Astrocyte (in vitro differentiated cells and primary cell): ENCODE measurements around the gene OGFOD3. TPM values are rescaled to one million over a fixed set of nuclear protein-coding genes. Genes with fewer than 3 reads are reported as not detected.
"Not testable (repeated sequence)": the region's sequence is repeated elsewhere in the genome, so short reads cannot be mapped to it uniquely, and the experiment has no call there.

Experiments
- DNase-seq: peaks from one replicate; pipeline ENCODE4 v3.0.0-alpha.2; 2010; ENCODE audit warnings: low read depth
- FAIRE-seq: peaks from 2 replicates; lab custom pipeline; 2011; peaks lifted over from hg19 to GRCh38; lab: Jason Lieb, UNC
- H2AFZ ChIP-seq: 2 replicates; pipeline ENCODE4 v1.6.0; 2012; ENCODE audit warnings: low read depth, low read length, inconsistent platforms
- H3K27ac ChIP-seq: 2 replicates; pipeline ENCODE4 v1.5.1; 2011; ENCODE audit warnings: low read depth, low read length, inconsistent platforms
- H3K27me3 ChIP-seq: 2 replicates; pipeline ENCODE4 v1.6.0; 2011; ENCODE audit warnings: low read length, inconsistent platforms; ENCODE audit not compliant: insufficient read depth
- H3K36me3 ChIP-seq: 2 replicates; pipeline ENCODE4 v1.5.1; 2011; ENCODE audit warnings: low read length, inconsistent platforms; ENCODE audit not compliant: insufficient read depth
- H3K4me1 ChIP-seq: 2 replicates; pipeline ENCODE4 v1.5.1; 2011; ENCODE audit warnings: low read length, inconsistent platforms; ENCODE audit not compliant: insufficient read depth
- H3K4me2 ChIP-seq: 2 replicates; pipeline ENCODE4 v1.6.0; 2012; ENCODE audit warnings: low read length, inconsistent platforms
- H3K4me3 ChIP-seq: 2 replicates; pipeline ENCODE4 v1.5.1; 2011; ENCODE audit warnings: low read depth, mild to moderate bottlenecking, low read length, inconsistent platforms; ENCODE audit not compliant: insufficient read depth
- H3K79me2 ChIP-seq: 2 replicates; pipeline ENCODE4 v1.6.0; 2012; ENCODE audit warnings: mild to moderate bottlenecking, low read length, inconsistent platforms; ENCODE audit not compliant: insufficient read depth
- H3K9ac ChIP-seq: 2 replicates; pipeline ENCODE4 v1.6.0; 2012; ENCODE audit warnings: mild to moderate bottlenecking, low read length, inconsistent platforms
- H3K9me3 ChIP-seq: 2 replicates; pipeline ENCODE4 v1.5.1; 2012; ENCODE audit warnings: low read depth, mild to moderate bottlenecking, low read length, inconsistent platforms; ENCODE audit not compliant: insufficient read depth
- H4K20me1 ChIP-seq: 2 replicates; pipeline ENCODE4 v1.6.0; 2012; ENCODE audit warnings: low read length, inconsistent platforms; ENCODE audit not compliant: insufficient read depth
- H3K27ac Mint-ChIP-seq: one replicate; pipeline ENCODE4 v1.8.0; 2021; ENCODE audit warnings: mild to moderate bottlenecking, mixed read lengths; ENCODE audit not compliant: unreplicated experiment
- H3K27me3 Mint-ChIP-seq: one replicate; pipeline ENCODE4 v1.8.0; 2021; ENCODE audit warnings: low read depth, mixed read lengths; ENCODE audit not compliant: unreplicated experiment
- H3K36me3 Mint-ChIP-seq: one replicate; pipeline ENCODE4 v1.8.0; 2021; ENCODE audit warnings: low read depth, mixed read lengths; ENCODE audit not compliant: unreplicated experiment
- H3K4me1 Mint-ChIP-seq: one replicate; pipeline ENCODE4 v1.8.0; 2021; ENCODE audit warnings: low read depth, mixed read lengths; ENCODE audit not compliant: unreplicated experiment
- H3K4me3 Mint-ChIP-seq: one replicate; pipeline ENCODE4 v1.8.0; 2021; ENCODE audit warnings: mild to moderate bottlenecking, moderate library complexity, mixed read lengths; ENCODE audit not compliant: unreplicated experiment
- H3K9me3 Mint-ChIP-seq: one replicate; pipeline ENCODE4 v1.8.0; 2021; ENCODE audit warnings: mild to moderate bottlenecking, mixed read lengths; ENCODE audit not compliant: unreplicated experiment
- EZH2 ChIP-seq: IDR thresholded peaks from 2 replicates; pipeline ENCODE4 v1.6.1; 2012; ENCODE audit warnings: mild to moderate bottlenecking, low read length, inconsistent platforms; ENCODE audit not compliant: insufficient read depth
- total RNA-seq: library from RNA; stranded (reverse); gene quantifications from 2 replicates; pipeline ENCODE4 v1.2.1, GENCODE V29; 2021
- TF ChIP-seq, protein P1 (sequence below): IDR thresholded peaks from 2 replicates; pipeline ENCODE4 v1.5.1; 2011; ENCODE audit warnings: low read depth, mild to moderate bottlenecking, inconsistent platforms, low read length, moderate library complexity; ENCODE audit not compliant: insufficient read depth

The OGFOD3 gene
- total RNA-seq, 1 donor from 2014 or later = 20.9 TPM

DNA sequence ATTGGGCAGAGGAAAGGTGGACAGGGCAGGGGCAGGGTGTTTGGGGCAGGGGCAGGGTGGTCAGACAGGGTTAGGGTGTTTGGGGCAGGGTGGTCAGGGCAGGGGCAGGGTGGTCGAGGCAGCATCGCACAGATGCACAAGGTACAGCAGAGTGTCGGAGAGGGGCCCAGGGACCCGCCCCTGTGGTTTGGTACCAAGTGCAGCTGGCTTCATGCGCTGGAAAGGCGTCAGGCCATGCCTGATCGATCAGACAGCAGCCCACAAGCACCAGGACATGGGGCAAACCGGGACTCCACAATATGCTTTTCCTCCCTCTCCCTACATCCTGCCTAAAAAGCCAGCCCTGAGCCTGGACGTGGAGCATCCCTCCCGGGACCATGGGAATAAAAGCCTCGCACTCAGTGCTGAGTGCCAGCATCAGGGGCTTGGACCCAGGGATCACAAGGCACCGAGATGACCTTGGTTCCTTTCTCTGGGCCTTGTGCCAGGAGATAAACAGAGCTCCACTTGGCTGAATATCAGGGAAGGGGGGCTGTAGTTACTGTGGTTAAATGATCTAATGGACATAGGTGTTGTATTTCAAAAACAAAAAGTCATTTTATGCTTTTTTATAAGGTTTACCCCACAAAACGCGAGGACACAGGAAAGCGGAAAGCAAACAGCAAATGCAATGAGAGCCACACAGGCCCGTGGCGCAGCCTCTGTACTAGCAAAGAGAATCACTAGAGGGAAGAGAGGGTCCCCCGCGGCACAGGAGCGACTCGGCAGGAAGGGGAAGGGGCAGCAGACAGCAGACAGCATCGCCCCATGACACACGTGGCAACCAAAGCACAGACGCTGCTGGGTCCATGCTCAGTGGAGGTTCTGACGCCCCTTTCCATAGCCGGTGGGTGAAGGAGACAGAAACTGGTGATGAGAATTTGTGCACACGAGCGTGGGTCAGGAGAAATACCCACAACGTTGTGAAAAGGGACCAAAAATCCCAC is 5.6 kb downstream of the OGFOD3 start:
- peak overlapping the region; percentile 21 for H3K4me3 Mint-ChIP-seq
- no peaks in the 10 kb centered on the region for H3K36me3 Mint-ChIP-seq
- H3K79me2 ChIP-seq = peaks cover under 1% of the 10 kb centered on the region
- no peaks in the 10 kb centered on the region for H3K9me3 Mint-ChIP-seq
- H3K27me3 ChIP-seq = no peaks in the 10 kb centered on the region
- no peaks in the 10 kb centered on the region for H3K36me3 ChIP-seq
- TF ChIP-seq, protein P1, sequence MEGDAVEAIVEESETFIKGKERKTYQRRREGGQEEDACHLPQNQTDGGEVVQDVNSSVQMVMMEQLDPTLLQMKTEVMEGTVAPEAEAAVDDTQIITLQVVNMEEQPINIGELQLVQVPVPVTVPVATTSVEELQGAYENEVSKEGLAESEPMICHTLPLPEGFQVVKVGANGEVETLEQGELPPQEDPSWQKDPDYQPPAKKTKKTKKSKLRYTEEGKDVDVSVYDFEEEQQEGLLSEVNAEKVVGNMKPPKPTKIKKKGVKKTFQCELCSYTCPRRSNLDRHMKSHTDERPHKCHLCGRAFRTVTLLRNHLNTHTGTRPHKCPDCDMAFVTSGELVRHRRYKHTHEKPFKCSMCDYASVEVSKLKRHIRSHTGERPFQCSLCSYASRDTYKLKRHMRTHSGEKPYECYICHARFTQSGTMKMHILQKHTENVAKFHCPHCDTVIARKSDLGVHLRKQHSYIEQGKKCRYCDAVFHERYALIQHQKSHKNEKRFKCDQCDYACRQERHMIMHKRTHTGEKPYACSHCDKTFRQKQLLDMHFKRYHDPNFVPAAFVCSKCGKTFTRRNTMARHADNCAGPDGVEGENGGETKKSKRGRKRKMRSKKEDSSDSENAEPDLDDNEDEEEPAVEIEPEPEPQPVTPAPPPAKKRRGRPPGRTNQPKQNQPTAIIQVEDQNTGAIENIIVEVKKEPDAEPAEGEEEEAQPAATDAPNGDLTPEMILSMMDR = no peak
- TF ChIP-seq EZH2 = no peak
- H3K9ac ChIP-seq = no peak overlapping the region
- H3K4me2 ChIP-seq = no peak overlapping the region
- peaks cover 62% of the 10 kb centered on the region for H4K20me1 ChIP-seq
- no peak for DNase-seq
- no peak for FAIRE-seq
- no peaks in the 10 kb centered on the region for H3K9me3 ChIP-seq
- H3K27me3 Mint-ChIP-seq = no peaks in the 10 kb centered on the region
- H3K27ac Mint-ChIP-seq = no peak overlapping the region
- no peak overlapping the region for H2AFZ ChIP-seq
- H3K4me1 ChIP-seq = peaks cover 3% of the 10 kb centered on the region
- H3K4me1 Mint-ChIP-seq = no peaks in the 10 kb centered on the region
- no peak overlapping the region for H3K27ac ChIP-seq
- no peak overlapping the region for H3K4me3 ChIP-seq

DNA sequence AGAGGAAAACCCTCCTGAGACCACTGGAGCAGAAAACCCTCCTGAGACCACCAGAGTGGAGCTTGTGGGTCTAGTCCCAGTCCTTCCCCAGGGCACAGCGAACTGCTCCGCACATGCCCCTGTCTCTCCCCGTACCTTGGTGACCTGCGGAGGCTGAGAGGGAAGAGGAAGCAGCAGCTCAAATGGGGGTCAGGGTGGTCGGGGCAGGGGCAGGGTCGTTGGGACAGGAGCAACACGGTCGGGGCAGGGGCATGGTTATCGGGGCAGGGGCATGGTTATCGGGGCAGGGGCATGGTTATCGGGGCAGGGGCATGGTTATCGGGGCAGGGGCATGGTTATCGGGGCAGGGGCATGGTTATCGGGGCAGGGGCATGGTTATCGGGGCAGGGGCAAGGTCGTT is 6.3 kb downstream of the OGFOD3 start:
- not testable (repeated sequence) for DNase-seq, H3K4me1 Mint-ChIP-seq, H3K4me1 ChIP-seq, H3K9ac ChIP-seq, H3K4me2 ChIP-seq, H2AFZ ChIP-seq, H3K27ac Mint-ChIP-seq, H3K27me3 ChIP-seq, FAIRE-seq, H3K36me3 ChIP-seq, H3K36me3 Mint-ChIP-seq, H3K9me3 ChIP-seq, H3K4me3 Mint-ChIP-seq, H3K79me2 ChIP-seq, H3K27ac ChIP-seq, H3K9me3 Mint-ChIP-seq, H3K27me3 Mint-ChIP-seq, H3K4me3 ChIP-seq
- peaks cover 66% of the 10 kb centered on the region for H4K20me1 ChIP-seq

GRCh38 chr17:82411396-82412053 is 6.9 kb downstream of the OGFOD3 start:
- H3K9me3 Mint-ChIP-seq = no peaks in the 10 kb centered on the region
- DNase-seq = no peak
- H4K20me1 ChIP-seq = peaks cover 68% of the 10 kb centered on the region
- TF ChIP-seq EZH2 = no peak
- TF ChIP-seq, protein P1 = no peak
- H2AFZ ChIP-seq = no peak overlapping the region
- no peaks in the 10 kb centered on the region for H3K79me2 ChIP-seq
- H3K27ac ChIP-seq = no peak overlapping the region
- H3K9ac ChIP-seq = no peak overlapping the region
- peaks cover 8% of the 10 kb centered on the region for H3K4me1 ChIP-seq
- H3K27ac Mint-ChIP-seq = no peak overlapping the region
- peaks cover 2% of the 10 kb centered on the region for H3K36me3 Mint-ChIP-seq
- no peak overlapping the region for H3K4me3 Mint-ChIP-seq
- no peaks in the 10 kb centered on the region for H3K36me3 ChIP-seq
- no peak overlapping the region for H3K4me2 ChIP-seq
- no peaks in the 10 kb centered on the region for H3K27me3 ChIP-seq
- no peaks in the 10 kb centered on the region for H3K27me3 Mint-ChIP-seq
- peaks cover 7% of the 10 kb centered on the region for H3K4me1 Mint-ChIP-seq
- H3K9me3 ChIP-seq = no peaks in the 10 kb centered on the region
- no peak overlapping the region for H3K4me3 ChIP-seq
- FAIRE-seq = no peak
